ENCODE data around the gene HEMGN. TPM values are rescaled to one million over a fixed set of nuclear protein-coding genes. Genes with fewer than 3 reads are reported as not detected.
"Not testable (repeated sequence)": the region's sequence is repeated elsewhere in the genome, so short reads cannot be mapped to it uniquely, and the experiment has no call there.

HEMGN gene
- polyA plus RNA-seq, 6 donors from 2014 or later: 0.24 TPM; not detected in 5

GRCh38 chr9:97958812-97959511 is 21.0 kb upstream of the HEMGN start:
- Mint-ChIP-seq H3K4me3 (no peak overlapping the region), H3K9me3 (no peaks in the 10 kb centered on the region), H3K4me1 (no peaks in the 10 kb centered on the region), H3K36me3 (peaks cover 0 to 3% of the 10 kb centered on the region in 2 donors), H3K27ac (peak overlapping the region in 2 of 6 donors; percentile 12 to 29), H3K27me3 (peaks cover 0 to 9% (median 0%) of the 10 kb centered on the region in 3 donors)
- DNase-seq (no peak), ATAC-seq (ENCODE audit: low read depth in 2 of 2) (no peak)

GRCh38 chr9:97956331-97956730 is 18.4 kb upstream of the HEMGN start:
- ATAC-seq (ENCODE audit: low read depth in 2 of 2): no peak
- no peak overlapping the region for H3K27ac Mint-ChIP-seq
- H3K36me3 Mint-ChIP-seq: no peaks in the 10 kb centered on the region
- peak overlapping the region in 1 of 8 donors; percentile 4 for H3K4me3 Mint-ChIP-seq
- H3K27me3 Mint-ChIP-seq: peaks cover 1 to 13% (median 8%) of the 10 kb centered on the region in 3 donors
- no peaks in the 10 kb centered on the region for H3K9me3 Mint-ChIP-seq
- H3K4me1 Mint-ChIP-seq: no peaks in the 10 kb centered on the region
- no peak for DNase-seq

GRCh38 chr9:97954550-97954989 is 16.6 kb upstream of the HEMGN start:
- peaks cover 0 to 7% of the 10 kb centered on the region in 2 donors for H3K36me3 Mint-ChIP-seq
- H3K27me3 Mint-ChIP-seq: peaks cover 15 to 21% (median 18%) of the 10 kb centered on the region in 3 donors
- ATAC-seq (ENCODE audit: low read depth in 2 of 2): peak; percentile 84 to 95
- no peaks in the 10 kb centered on the region for H3K9me3 Mint-ChIP-seq
- DNase-seq: peak; percentile 34
- H3K4me3 Mint-ChIP-seq: no peak overlapping the region
- H3K27ac Mint-ChIP-seq: no peak overlapping the region
- H3K4me1 Mint-ChIP-seq: no peaks in the 10 kb centered on the region

- not testable (repeated sequence) for DNase-seq; H3K9me3 Mint-ChIP-seq; H3K36me3 Mint-ChIP-seq; ATAC-seq (ENCODE audit: low read depth in 2 of 2); H3K4me3 Mint-ChIP-seq; H3K27ac Mint-ChIP-seq; H3K4me1 Mint-ChIP-seq
- peaks cover 16 to 28% (median 21%) of the 10 kb centered on the region in 3 donors for H3K27me3 Mint-ChIP-seq
Observed at GRCh38 chr9:97950873-97951272, 12.9 kb upstream of the HEMGN start.

GRCh38 chr9:97947094-97947493 is 9.1 kb upstream of the HEMGN start:
- ATAC-seq (ENCODE audit: low read depth in 2 of 2); DNase-seq; H3K9me3 Mint-ChIP-seq; H3K36me3 Mint-ChIP-seq; H3K4me3 Mint-ChIP-seq; H3K4me1 Mint-ChIP-seq: not testable (repeated sequence)
- Mint-ChIP-seq H3K27ac (peak overlapping the region in 1 of 6 donors; percentile 21), H3K27me3 (peaks cover 10 to 20% (median 16%) of the 10 kb centered on the region in 3 donors)

GRCh38 chr9:97945470-97945869 is 7.5 kb upstream of the HEMGN start:
- not testable (repeated sequence) for H3K4me3 Mint-ChIP-seq; H3K36me3 Mint-ChIP-seq; H3K27ac Mint-ChIP-seq; H3K4me1 Mint-ChIP-seq; H3K9me3 Mint-ChIP-seq; ATAC-seq (ENCODE audit: low read depth in 2 of 2); DNase-seq
- H3K27me3 Mint-ChIP-seq: peaks cover 11 to 32% (median 16%) of the 10 kb centered on the region in 3 donors

- Mint-ChIP-seq H3K27ac (no peak overlapping the region), H3K4me1 (no peaks in the 10 kb centered on the region), H3K9me3 (peaks cover 0 to 5% (median 0%) of the 10 kb centered on the region in 7 donors), H3K27me3 (peaks cover 6 to 24% (median 7%) of the 10 kb centered on the region in 3 donors), H3K36me3 (no peaks in the 10 kb centered on the region), H3K4me3 (no peak overlapping the region)
- DNase-seq (no peak), ATAC-seq (ENCODE audit: low read depth in 2 of 2) (no peak)
Observed at GRCh38 chr9:97944612-97945011, 6.6 kb upstream of the HEMGN start.

- Mint-ChIP-seq H3K27me3 (peaks cover 6 to 18% (median 6%) of the 10 kb centered on the region in 3 donors), H3K9me3 (peaks cover 0 to 5% (median 0%) of the 10 kb centered on the region in 7 donors), H3K36me3 (no peaks in the 10 kb centered on the region), H3K4me1 (peaks cover 0 to 3% (median 0%) of the 10 kb centered on the region in 3 donors), H3K4me3 (no peak overlapping the region), H3K27ac (no peak overlapping the region)
- ATAC-seq (ENCODE audit: low read depth in 2 of 2) (no peak), DNase-seq (no peak)
Observed at GRCh38 chr9:97943308-97943855, 5.4 kb upstream of the HEMGN start.

GRCh38 chr9:97941323-97941722 is 3.4 kb upstream of the HEMGN start:
- DNase-seq: no peak
- peaks cover 0 to 5% (median 0%) of the 10 kb centered on the region in 7 donors for H3K9me3 Mint-ChIP-seq
- H3K27me3 Mint-ChIP-seq: peaks cover 6 to 13% (median 6%) of the 10 kb centered on the region in 3 donors
- ATAC-seq (ENCODE audit: low read depth in 2 of 2): no peak
- H3K27ac Mint-ChIP-seq: peak overlapping the region in 1 of 6 donors; percentile 51
- H3K36me3 Mint-ChIP-seq: no peaks in the 10 kb centered on the region
- H3K4me1 Mint-ChIP-seq: peaks cover 0 to 10% (median 0%) of the 10 kb centered on the region in 3 donors
- H3K4me3 Mint-ChIP-seq: no peak overlapping the region

GRCh38 chr9:97940741-97941140 is 2.8 kb upstream of the HEMGN start:
- no peak for DNase-seq
- no peak for ATAC-seq (ENCODE audit: low read depth in 2 of 2)
- H3K4me3 Mint-ChIP-seq: peak overlapping the region in 1 of 8 donors; percentile 11
- H3K27ac Mint-ChIP-seq: no peak overlapping the region
- H3K9me3 Mint-ChIP-seq: peaks cover 0 to 2% (median 0%) of the 10 kb centered on the region in 7 donors
- H3K27me3 Mint-ChIP-seq: peaks cover 6 to 13% (median 9%) of the 10 kb centered on the region in 3 donors
- peaks cover 0 to 10% (median 0%) of the 10 kb centered on the region in 3 donors for H3K4me1 Mint-ChIP-seq
- no peaks in the 10 kb centered on the region for H3K36me3 Mint-ChIP-seq

- Mint-ChIP-seq H3K9me3 (peaks cover 0 to under 1% (median 0%) of the 10 kb centered on the region in 7 donors), H3K4me1 (peaks cover 0 to 10% (median 0%) of the 10 kb centered on the region in 3 donors), H3K27me3 (peaks cover 10 to 18% (median 13%) of the 10 kb centered on the region in 3 donors), H3K27ac (no peak overlapping the region), H3K4me3 (no peak overlapping the region), H3K36me3 (no peaks in the 10 kb centered on the region)
- DNase-seq (no peak), ATAC-seq (ENCODE audit: low read depth in 2 of 2) (no peak)
Observed at GRCh38 chr9:97940233-97940632, 2.3 kb upstream of the HEMGN start.

- no peak overlapping the region for H3K27ac Mint-ChIP-seq
- peaks cover 10 to 35% (median 27%) of the 10 kb centered on the region in 3 donors for H3K27me3 Mint-ChIP-seq
- H3K4me1 Mint-ChIP-seq: peaks cover 0 to 10% (median 0%) of the 10 kb centered on the region in 3 donors
- no peak overlapping the region for H3K4me3 Mint-ChIP-seq
- ATAC-seq (ENCODE audit: low read depth in 2 of 2) (no peak), DNase-seq (no peak)
- H3K9me3 Mint-ChIP-seq: no peaks in the 10 kb centered on the region
- no peaks in the 10 kb centered on the region for H3K36me3 Mint-ChIP-seq
Observed at GRCh38 chr9:97936998-97937397, 974 bp downstream of the HEMGN start.

GRCh38 chr9:97935276-97935675 is 2.7 kb downstream of the HEMGN start:
- Mint-ChIP-seq H3K27ac (peak overlapping the region in 1 of 6 donors; percentile 3), H3K36me3 (no peaks in the 10 kb centered on the region), H3K4me3 (no peak overlapping the region), H3K4me1 (peaks cover 0 to 10% (median 5%) of the 10 kb centered on the region in 3 donors), H3K27me3 (peaks cover 4 to 23% (median 22%) of the 10 kb centered on the region in 3 donors), H3K9me3 (no peaks in the 10 kb centered on the region)
- DNase-seq (no peak), ATAC-seq (ENCODE audit: low read depth in 2 of 2) (no peak)
